HG03442 (cell line): ENCODE results near the gene LRP5.
A peak's percentile ranks its signal among the peaks of the same experiment; 100 is the strongest.
"Not testable (repeated sequence)": the region's sequence is repeated elsewhere in the genome, so short reads cannot be mapped to it uniquely, and the experiment has no call there.

Experiments used
- ATAC-seq: cut with Tn5 transposase; IDR thresholded peaks from one replicate; pipeline ENCODE4 v1.9.1; 2021; ENCODE audit warnings: mild to moderate bottlenecking, moderate library complexity; ENCODE audit not compliant: unreplicated experiment

The LRP5 gene

GRCh38 chr11:68460741-68461574 lies 148.6 kb downstream of the LRP5 start, which contains the start of gene PPP6R3:
TSS of gene PPP6R3 (plus strand) at chr11:68460752. CDS start at chr11:68537665, 76,913 bp downstream.
- ATAC-seq = peak; percentile 14

GRCh38 chr11:68461575-68461917 lies 149.2 kb downstream of the LRP5 start:
- ATAC-seq = no peak

DNA sequence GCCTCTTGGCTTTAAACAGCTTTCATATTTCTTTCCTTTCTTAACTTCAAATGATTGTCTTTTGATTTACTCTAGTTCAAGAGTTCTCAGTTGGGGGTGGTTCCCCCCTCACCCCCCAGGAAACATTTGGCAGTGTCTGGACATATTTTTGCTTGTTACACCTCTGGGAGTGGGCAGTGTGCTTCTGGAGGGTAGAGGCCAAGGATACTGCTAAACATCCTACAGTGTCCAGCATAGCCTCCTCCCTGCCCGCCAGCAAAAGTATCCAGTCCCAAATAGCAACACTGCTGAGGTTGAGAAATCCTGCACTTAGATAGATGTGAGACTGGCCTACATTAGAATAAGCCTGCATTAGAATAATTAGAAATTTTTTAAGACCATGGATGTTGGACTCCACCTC lies 151.3 kb downstream of the LRP5 start:
- ATAC-seq = no peak

DNA sequence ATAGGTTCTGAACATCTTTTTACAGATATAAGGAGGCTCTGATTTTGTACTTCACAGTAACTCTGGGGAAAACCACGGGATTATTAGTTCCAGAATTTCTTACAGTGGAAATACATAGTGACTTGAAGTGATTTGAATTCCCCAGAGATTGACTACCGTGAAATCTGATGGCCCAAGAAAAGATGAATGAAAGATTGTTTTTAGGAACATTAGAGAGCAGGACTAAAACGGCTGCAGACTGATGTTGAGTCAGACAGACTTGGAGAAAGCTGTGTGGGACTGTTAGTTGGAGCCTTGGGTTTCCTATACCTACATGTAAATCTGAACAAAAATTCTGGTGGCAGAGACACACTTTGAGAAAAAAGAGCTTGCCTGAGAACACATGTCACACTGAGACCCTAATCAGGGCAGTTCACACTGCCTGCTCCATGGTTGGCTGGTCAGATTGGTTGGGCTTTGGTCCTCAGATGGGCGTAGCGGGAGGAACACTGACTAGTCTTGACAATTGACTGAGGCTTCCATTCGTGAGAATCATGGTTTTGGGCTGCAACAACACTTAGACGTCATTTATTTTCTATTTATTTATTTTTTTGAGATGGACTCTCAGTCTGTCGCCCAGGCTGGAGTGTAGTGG lies 154.9 kb downstream of the LRP5 start:
- no peak for ATAC-seq

DNA sequence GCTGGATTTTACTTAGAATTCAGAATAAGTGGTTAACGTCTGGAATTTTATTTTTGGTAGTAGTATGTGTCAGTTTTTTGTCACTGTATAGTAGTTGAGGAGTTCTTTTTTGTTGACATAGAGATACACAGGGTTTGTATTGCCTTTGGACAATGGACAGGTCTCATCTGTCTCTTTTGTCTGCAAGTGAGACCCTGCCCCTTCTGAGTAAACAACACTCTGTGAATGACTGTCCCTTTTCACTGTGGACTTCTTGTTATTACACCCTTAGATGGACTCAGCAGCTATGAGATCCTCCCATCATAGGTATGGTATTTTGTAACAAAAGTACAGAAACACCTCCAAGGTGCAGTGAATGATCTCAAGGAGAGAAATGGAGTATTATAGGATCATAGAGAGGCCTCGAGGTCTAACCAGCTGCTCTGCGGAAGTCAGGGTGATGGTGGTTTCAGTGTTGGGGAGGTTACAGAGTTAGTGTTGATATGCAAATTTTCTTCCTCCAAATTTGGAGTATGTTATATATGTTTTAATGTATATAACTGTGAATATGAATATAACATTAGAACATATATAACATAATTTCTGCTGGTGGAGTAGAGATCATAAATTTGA lies 155.9 kb downstream of the LRP5 start:
- ATAC-seq = no peak

GRCh38 chr11:68469122-68469521 lies 156.7 kb downstream of the LRP5 start:
- no peak for ATAC-seq

DNA sequence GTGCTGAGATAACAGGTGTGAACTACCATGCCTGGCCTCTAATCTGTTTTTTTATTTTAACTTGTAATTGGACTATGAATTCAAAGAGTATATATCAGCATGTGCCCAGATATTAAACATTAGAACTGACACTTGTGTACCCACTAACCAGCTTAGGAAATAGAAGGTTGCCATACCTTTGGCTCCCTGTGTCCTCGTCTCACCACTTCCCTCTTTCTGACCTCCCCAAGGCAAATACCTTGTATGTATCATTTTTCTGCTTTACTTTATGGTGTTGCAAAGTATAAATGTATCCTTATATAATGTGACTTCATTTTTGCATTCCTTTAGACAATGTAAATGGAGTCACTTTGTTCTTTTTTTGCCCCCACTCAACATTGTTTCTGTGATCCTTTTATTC lies 157.3 kb downstream of the LRP5 start:
- no peak for ATAC-seq

GRCh38 chr11:68470304-68470811 lies 158.0 kb downstream of the LRP5 start:
- no peak for ATAC-seq

DNA sequence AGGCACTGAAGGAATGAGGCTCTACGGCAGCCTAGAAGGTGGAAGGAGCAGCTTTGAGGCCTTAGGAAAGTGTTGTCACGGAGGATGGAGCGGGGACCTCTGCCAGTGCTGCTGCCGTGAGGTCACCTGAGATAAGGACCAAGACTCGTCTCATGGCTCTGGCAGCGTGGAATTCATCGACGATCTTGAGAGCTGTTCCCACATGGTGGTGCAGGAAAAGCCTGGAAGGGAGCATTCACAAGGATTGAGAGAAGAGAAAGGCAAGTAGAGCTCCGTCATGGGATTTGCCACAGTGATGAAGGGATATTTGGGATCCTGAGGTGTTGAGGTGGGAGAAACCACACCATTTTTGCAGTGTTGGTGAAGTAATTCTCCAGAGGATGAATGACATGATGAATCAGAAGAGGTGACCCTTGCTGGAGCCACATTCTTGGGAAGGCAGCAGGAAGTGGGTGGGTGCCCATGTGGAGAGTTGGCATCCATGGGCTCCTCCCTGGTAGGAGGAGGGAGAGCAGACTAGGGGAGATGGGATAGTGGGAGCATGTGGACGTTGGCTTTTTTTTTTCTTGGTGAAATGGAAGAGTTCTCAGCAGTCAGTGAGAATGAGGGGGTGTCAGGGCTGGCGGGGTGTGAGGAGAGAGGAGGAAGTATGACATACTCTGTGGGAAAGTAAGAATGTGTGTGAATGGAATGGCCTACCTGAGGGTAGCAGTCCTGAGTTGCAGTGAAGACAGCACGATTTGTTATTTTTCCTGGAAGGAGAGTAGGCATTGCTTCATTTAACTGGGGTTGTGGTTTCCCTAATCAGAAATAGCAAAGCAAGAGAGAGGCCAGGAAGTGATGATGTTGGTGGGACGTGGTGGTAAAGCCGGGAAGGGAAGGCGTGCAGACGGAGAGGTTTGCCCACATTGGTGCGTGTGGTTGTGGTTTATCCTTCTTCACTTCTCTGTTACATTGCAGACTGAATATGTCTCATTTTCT lies 159.3 kb downstream of the LRP5 start:
- ATAC-seq = no peak

- ATAC-seq = no peak
These were observed 160.4 kb downstream of the LRP5 start for GRCh38 chr11:68472778-68473177.

DNA sequence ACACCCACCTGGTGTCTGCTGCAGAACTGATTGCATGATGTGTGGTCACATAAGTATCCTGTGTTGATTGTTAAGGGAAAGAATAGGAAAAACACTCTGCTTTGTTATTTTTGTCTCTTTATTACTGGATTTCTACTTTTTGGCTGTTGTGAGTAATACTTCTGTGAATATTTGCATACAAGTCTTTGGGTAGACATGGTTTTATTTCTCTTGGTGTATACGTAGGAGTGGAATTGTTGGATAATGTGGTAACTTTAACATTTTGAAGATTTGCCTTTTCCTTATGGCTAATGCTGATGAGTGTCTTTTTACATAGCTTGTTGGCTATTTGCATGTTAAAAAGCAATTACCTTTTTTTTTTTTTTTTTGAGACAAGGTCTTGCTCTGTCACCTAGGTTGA lies 161.3 kb downstream of the LRP5 start:
- ATAC-seq = no peak

DNA sequence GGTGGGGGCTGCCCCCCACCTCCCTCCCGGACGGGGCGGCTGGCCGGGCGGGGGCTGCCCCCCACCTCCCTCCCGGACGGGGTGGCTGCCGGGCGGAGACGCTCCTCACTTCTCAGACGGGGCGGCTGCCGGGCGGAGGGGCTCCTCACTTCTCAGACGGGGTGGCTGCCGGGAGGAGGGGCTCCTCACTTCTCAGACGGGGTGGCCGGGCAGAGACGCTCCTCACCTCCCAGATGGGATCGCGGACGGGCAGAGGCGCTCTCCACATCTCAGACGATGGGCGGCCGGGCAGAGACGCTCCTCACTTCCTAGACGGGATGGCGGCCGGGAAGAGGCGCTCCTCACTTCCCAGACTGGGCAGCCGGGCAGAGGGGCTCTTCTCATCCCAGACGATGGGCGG lies 163.2 kb downstream of the LRP5 start:
- not testable (repeated sequence) for ATAC-seq

GRCh38 chr11:68479390-68479789 lies 167.0 kb downstream of the LRP5 start:
- no peak for ATAC-seq

DNA sequence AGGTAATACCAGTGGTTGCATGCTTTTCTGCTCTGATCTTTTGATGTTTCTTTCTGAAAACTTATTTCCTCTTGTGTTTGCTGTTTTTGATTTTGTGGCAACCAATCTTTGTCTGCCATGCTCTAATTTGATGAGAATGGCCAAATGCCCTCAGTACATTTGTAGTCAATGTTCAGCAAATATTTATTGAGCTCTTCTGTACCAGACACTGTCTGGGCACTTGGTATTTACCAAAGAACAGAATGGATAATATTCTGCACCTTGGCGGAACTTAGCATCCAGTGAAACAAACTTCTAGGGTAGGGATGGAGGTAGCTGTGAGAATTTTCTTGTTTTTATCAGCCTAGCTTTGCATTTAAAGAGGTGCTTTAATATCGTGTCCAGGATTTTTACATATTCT lies 167.8 kb downstream of the LRP5 start:
- no peak for ATAC-seq

- ATAC-seq = no peak
These were observed 168.6 kb downstream of the LRP5 start for GRCh38 chr11:68480852-68481510.

- ATAC-seq = no peak
These were observed 169.3 kb downstream of the LRP5 start for GRCh38 chr11:68481579-68482240.

DNA sequence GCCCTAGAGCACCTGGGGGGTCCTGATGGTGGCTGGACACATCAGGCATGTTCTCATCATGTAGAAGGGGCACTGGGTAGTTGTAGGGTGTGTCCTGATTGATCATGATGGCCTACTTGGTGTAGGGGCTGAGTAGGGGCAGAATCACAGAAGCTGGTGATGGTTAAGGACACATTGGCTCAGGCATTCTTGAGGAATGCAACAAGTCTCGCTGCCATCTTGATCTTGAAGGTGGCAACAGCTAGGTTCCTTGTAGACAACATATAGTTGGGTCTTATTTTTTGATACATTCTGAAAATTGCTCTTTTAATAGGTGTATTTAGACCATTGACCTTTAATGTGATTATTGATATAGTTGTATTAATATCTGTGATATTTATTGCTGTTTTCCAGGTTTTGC lies 176.2 kb downstream of the LRP5 start:
- ATAC-seq = no peak

- no peak for ATAC-seq
These were observed 182.9 kb downstream of the LRP5 start for GRCh38 chr11:68495220-68495729.

GRCh38 chr11:68495872-68496271 lies 183.5 kb downstream of the LRP5 start:
- no peak for ATAC-seq
